Colon (tissue), 2 donors: ENCODE data around the gene HSD11B2.
A peak's percentile ranks its signal among the peaks of the same experiment; 100 is the strongest.

Source experiments
- FAIRE-seq: peaks from 2 replicates; lab custom pipeline; 2012; peaks lifted over from hg19 to GRCh38; lab: Jason Lieb, UNC
- donor health status: control.
- donor health status: control.

HSD11B2 gene

GRCh38 chr16:67396159-67397035 lies 34.5 kb upstream of the HSD11B2 start:
- no peak for FAIRE-seq

DNA sequence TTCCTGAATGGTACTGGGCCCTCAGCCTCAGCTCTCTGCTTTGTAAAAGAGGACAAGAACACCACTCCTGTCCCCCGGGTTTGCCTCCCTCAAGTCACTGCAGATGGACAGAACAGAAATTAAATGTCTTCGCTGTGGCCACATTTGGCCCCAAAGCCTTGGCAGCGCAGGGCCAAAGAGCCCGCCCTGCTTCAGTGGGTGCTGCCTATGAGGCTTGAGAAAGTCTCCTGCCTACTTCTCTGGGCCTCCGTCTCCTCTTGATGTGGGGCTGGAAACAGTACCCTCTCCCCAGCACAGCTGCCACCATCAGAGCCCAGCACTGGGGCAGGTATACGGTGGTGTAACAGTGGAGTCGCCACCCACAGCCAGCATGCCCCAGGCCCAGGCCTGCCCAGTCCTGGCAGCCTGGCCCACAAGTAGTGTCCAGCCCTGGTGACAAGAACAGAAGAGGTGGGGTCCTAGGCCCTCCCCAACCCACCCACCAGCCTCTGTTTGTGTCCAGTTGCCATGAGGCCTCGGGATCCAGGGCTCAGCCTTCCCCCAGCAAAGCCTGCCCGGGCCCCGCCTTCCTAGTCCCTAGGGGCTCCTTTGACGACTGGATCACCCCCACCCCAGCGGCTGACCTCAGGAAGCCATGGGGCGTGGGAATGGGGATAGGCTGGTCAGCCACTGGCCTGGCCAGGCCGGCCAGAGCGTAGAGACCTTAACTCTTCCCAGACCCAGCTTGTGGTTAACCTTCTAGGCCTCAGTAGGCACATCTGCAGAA lies 33.7 kb upstream of the HSD11B2 start:
- FAIRE-seq = no peak

DNA sequence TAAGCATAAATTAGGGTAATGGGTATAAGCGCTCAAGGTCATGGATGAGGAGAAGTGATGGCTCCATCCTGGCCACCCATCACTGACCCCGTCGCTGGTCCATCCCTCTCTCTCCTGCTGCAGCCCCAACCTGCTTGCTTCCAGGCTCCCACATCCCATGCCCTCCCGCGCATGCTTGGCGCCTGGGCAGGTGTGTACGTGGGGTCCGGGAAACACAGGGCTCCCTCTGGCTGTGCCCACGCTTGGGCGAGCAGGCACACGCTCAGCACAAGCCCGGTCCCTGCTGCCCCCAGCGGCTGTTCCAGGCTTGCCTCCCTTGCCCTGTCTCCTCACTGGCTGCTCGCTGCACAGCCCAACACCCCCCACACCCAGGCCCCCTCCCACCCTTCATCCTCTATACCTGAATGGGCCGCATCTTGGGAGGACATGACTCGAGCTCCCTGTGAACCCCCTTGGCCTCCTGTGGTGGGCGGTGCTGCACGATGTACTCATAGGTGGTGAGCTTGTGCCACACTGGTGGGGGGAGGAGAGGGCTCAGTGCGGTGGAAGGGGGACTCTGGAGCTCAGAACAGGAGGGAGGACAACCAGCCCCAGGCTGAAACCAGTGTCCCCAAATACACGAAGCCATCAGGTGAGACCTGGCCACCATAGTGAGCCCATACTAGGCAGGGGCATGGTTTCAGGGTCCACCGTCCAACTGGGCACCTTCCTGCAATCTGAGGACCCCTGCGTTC lies 32.9 kb upstream of the HSD11B2 start:
- no peak for FAIRE-seq

GRCh38 chr16:67398546-67399217 lies 32.2 kb upstream of the HSD11B2 start:
- FAIRE-seq = no peak

GRCh38 chr16:67399218-67399733 lies 31.6 kb upstream of the HSD11B2 start:
- FAIRE-seq = no peak

- FAIRE-seq = no peak
Observed at GRCh38 chr16:67399749-67400704, 30.9 kb upstream of the HSD11B2 start.

DNA sequence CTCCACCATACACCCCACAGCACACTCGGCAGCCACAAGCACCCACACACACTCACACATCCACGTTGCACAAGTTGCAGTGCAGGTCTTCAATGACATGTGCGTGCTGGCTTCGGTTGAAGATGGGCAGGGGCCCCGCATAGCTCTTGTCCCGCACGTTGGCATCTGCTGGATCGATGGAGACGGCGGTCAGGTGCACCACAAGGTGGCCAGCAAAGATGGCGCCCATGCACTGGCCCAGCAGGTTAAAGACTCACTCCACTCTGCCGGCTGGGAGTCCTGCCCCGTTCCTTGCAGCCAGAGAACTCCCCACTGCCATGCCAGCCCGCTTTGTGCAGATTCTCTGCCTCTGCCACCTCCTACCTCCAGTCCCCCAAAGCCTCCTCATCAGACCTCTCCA lies 30.0 kb upstream of the HSD11B2 start:
- no peak for FAIRE-seq

DNA sequence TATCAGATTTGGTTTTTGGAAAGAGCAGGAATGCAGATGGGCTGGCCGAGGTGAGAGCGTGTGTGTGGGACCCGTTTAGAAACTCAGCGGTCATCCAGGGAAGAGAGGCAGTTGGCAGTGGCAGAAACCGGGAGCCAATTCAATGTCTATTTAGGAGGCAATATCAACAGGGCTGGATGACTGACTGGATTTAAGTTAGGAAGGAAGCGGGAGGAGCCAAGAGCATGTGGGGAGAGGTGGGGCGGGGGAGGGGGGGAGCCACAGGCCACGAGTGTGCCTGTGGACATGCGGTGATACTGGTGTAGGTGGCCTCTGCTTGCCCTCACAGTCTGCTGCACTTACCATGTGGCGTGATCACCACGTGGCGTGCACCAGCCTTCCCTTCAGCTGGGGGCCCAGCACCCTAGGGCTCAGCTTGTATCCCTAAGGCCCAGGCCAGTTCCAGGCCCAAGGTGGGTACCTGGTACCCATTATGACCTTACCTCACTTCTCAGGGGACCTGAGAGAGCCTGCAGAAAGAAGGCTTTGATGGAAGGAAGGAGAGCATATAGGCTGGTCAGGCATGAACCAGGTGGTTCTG lies 26.9 kb upstream of the HSD11B2 start:
- FAIRE-seq = no peak

DNA sequence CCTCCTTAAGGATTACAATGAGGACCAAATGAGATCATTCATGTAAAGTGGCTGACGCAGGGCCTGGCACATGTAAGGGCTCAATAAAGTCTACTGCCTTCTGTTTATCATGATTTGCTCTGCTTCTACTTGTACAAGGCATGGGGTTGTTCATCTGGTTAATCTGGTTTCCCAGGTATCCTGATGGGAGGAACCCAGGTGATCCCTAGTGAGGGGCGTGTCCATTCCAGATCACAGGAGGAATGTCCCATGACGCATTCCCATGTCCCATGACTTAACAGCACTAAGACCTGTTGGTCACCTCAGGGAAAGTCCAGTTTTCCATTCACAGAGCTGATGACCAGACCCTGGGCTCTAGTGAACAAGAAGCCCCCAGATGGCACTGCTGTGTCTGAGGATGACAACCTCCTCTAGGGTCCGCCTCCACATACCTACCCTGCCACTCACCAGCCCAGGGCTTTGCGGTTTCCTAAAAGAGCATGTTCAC lies 26.1 kb upstream of the HSD11B2 start:
- peak; percentile 80 for FAIRE-seq

DNA sequence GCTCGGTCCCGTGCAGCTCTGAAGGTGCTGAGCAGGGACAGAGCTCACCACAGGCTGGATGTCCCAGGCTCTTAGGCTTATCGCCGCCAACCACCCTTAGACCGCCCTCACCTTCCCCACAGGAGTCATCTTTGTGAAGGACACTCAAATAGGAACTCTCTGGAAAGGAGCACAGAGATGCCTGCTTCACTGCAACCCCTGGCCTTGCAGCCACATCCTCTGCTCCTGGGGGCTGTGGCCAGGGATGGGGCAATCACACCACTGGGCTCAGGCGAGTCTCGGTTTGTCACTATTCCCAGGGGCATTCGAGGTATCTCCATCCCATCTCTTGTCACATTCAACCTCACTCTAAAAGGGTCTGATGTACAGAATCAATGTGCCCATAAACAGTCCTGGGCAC lies 25.6 kb upstream of the HSD11B2 start:
- FAIRE-seq = no peak

- FAIRE-seq = no peak
Observed at GRCh38 chr16:67406111-67406971, 24.6 kb upstream of the HSD11B2 start.

DNA sequence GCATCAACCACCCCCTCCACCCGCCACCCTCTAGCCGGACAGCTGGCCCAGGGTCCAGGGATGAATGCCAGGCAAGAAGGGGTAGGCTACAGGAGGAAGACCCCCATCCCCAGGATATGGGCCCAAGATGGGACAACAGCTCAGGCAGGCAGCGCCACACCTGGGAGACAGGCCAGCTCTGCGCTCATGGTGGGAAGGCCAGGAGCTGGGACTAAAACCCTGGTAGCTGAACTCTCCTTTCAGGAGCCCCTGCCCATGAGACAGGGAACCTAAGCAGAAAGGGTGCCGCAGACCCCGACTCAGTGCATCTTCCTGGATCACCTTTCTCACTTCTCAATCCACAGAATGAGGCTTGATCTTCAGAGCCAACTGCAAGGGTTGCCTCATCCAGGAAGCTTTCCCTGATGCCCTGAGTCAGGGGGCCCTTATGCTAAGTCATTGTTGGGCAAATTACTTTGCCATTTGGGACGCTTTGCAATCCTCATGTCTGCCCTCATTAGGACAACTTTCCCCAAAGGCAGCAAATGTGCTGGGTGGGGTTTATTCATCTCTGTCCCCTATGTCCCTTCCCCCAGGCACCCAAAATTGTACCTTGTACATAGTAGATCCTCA lies 23.6 kb upstream of the HSD11B2 start:
- FAIRE-seq = no peak

- FAIRE-seq = no peak
Observed at GRCh38 chr16:67407788-67408452, 23.0 kb upstream of the HSD11B2 start.

DNA sequence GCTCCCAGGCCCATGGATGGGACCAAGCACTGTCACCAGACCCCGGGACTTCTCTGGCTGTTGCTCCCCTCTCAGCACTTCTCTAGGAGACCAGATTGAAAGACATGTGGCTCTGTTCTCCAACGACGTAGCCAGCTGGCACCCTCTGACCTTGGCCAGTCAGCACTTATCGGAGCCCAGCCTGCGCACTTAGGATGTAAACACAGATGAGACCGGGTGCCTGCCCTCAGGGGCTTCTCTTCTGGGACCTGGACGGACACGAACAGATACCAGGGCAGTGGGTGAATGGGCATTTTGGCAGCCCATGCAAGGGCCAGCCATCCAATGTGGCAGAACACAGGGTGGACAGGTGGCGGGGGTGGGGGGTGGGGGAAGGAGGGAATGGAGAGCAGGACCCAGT lies 21.3 kb upstream of the HSD11B2 start:
- FAIRE-seq = no peak

GRCh38 chr16:67411339-67411738 lies 19.6 kb upstream of the HSD11B2 start:
- FAIRE-seq = no peak

- FAIRE-seq = no peak
Observed at GRCh38 chr16:67412294-67412693, 18.6 kb upstream of the HSD11B2 start.

DNA sequence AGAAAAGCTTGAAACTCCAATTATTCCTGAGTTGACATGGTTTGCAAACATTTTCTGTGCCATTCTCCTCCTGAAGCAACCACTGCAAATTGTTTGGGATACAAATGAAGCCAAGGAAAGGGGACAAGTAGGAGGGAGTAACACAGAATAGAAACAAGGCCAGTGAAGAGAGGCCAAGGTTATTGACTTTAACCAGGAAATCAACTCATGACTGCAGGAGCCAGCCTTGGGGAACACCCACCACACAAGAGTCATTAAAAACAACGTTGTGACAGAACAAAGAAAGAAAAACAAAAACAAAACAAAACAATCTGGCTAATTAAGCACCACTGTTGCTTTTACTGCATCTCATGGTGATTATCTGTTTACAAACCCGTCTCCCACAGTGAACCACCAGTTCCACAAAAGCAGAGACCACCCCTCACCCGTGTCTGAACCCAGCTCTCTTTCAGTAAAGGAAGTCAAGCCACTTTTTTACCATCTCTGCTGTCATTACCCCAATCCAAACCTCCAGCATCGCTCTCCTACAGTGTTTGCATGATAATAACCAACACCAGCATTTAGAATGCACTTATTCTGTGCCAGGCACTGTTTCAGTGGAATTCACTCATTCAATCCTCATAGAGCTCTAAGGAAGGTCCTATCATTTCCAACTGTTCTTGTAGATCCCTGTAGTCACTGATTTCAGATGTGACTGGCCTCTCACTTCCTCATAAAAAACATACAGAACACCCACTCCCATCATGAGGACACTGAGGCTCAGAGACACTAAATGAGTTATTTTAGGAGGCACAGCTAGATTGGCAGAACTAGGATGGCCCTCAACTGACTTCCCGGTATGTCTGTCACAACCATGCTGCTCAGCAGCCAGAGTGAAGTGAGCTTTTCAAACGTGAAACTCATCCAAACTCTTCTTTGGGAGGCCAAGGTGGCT lies 16.7 kb upstream of the HSD11B2 start:
- no peak for FAIRE-seq
